Heart left ventricle (tissue), 16 donors: ENCODE data around the gene PRKG1. TPM values are rescaled to one million over a fixed set of nuclear protein-coding genes. Genes with fewer than 3 reads are reported as not detected.

ENCODE experiments used
- ATAC-seq, 4 donors: fragments of 200-7000 bp; cut with Tn5 transposase; one replicate each; pipeline ENCODE4 v1.9.1; 2020 to 2022; ENCODE audit warnings: moderate library complexity in 4 of 4, mild to moderate bottlenecking in 3 of 4, moderate number of reproducible peaks in 1 of 4
- DNase-seq, 5 donors: peaks; one replicate each; pipeline ENCODE4 v3.0.0-alpha.2; 2020
- H3K27ac ChIP-seq, 12 donors: fragments of 200-600 bp; sonication (generic) in 4 of 12; one replicate each; pipeline versions ENCODE4 v1.5.0 to v1.8.0; 2016 to 2022; ENCODE audit warnings: mild to moderate bottlenecking in 2 of 12
- H3K27me3 ChIP-seq, 9 donors: fragments of 200-600 bp; sonication (generic) in 2 of 9; one replicate each; pipeline versions ENCODE4 v1.5.1 to v1.8.0; 2016 to 2022; ENCODE audit warnings: mild to moderate bottlenecking in 3 of 9
- H3K36me3 ChIP-seq, 9 donors: fragments of 200-600 bp; sonication (generic) in 2 of 9; one replicate each; pipeline versions ENCODE4 v1.5.0 to v1.8.0; 2018 to 2022; ENCODE audit warnings: mild to moderate bottlenecking in 2 of 9
- H3K4me1 ChIP-seq, 12 donors: fragments of 200-600 bp; sonication (generic) in 4 of 12; one replicate each; pipeline versions ENCODE4 v1.5.0 to v1.8.0; 2016 to 2022; ENCODE audit warnings: mild to moderate bottlenecking in 3 of 12
- H3K4me3 ChIP-seq, 12 donors: fragments of 200-600 bp; sonication (generic) in 4 of 12; one replicate each; pipeline versions ENCODE4 v1.5.0 to v1.8.0; 2017 to 2022; ENCODE audit warnings: mild to moderate bottlenecking in 9 of 12, moderate library complexity in 4 of 12
- H3K9me3 ChIP-seq, 12 donors: fragments of 200-600 bp; sonication (generic) in 4 of 12; one replicate each; pipeline versions ENCODE4 v1.5.0 to v1.8.0; 2016 to 2022; ENCODE audit warnings: mild to moderate bottlenecking in 1 of 12
- CTCF ChIP-seq, 12 donors: fragments of 200-600 bp; sonication (generic) in 4 of 12; IDR thresholded peaks; one replicate each; pipeline versions ENCODE4 v1.5.0 to v1.8.0; 2018 to 2022; ENCODE audit warnings: antibody characterized with exemption in 12 of 12, mild to moderate bottlenecking in 5 of 12
- POLR2A ChIP-seq, 2 donors: fragments of 450-650 bp; IDR thresholded peaks; one replicate each; pipeline ENCODE4 v1.6.1; 2017; ENCODE audit warnings: antibody characterized with exemption in 2 of 2, mild to moderate bottlenecking in 2 of 2, moderate library complexity in 2 of 2
- WGBS, 4 donors: extraction: QIAGEN DNeasy Blood & Tissue Kit in 2 of 4; methylation state at CpG; one replicate each; pipeline versions ENCODE4 v1.1.5 to v1.1.7; 2013 to 2018; 5-methylcytosine and 5-hydroxymethylcytosine counted together
- intact Hi-C, 10 donors: fragments of 100-400 bp; cut with DNase I; formaldehyde crosslinking; loops; one replicate each; pipeline versions ENCODE4 v1.11.1 to v1.14.2; 2022
- polyA plus RNA-seq, 2 donors: library from polyadenylated mRNA; stranded (reverse); fragments of 200-250 nt; gene quantifications; one replicate each; pipeline ENCODE4 v1.2.3, GENCODE V29; 2013
- total RNA-seq, 9 donors: library from RNA; depleted of rRNA in 2 of 9; stranded (reverse); fragments of >200 nt in 2 of 9; fragmentation: NEBNext Ultra II Directional in 3 of 9; extraction: Animal tissue kit (Norgen Biotek cat#: 25700) in 3 of 9; gene quantifications; one replicate each; pipeline versions ENCODE4 v1.1.0 to v1.2.4, GENCODE V29; 2016 to 2023
- donor health status: ischemic (EF 13 %, LVEDD 7.1; RV severe dilation, severe dysfunction).
- donor health status: healthy with polysubstance abuse.
- donor health status: DM: no; HTN: yes; CAD: no.
- donor health status: DM: no; HTN: no; CAD: no.
- donor health status: ischemic (EF 25% LVEDD 6.9; RV normal size, moderate dysfunction).
- donor health status: ischemic (EF 25% LVEDD 5.7; RV mildly dilated, moderate dysfunction).
- donor health status: healthy.
- donor health status: DM: yes; HTN: yes; CAD: no.
- donor health status: ischemic (EF 35%, LVEDD 5.7; RV mildly dilated, moderate dysfunction).
- donor health status: nonischemic (EF 11% LVEDD 7.7; RV severe dilation, severe dysfunction).
- donor health status: DM: yes; HTN: yes; CAD: no.
- donor health status: PGD.
- donor health status: ischemic (EF 29% LVEDD 5.4; RV normal size, mild dysfunction).
- donor health status: nonischemic (EF 23%, LVEDD 6.1; RV moderate dilation, normal function).

The PRKG1 gene
- total and polyA plus RNA-seq, 11 donors = 5.5 to 37.3 (median 29.3) TPM

GRCh38 chr10:51367127-51367526 is 292.8 kb downstream of the PRKG1 start:
- Histone ChIP-seq H3K4me3 (peak overlapping the region in 7 of 12 donors; percentile 7 to 44 (median 15)), H3K4me1 (peaks cover 0 to 44% (median 11%) of the 10 kb centered on the region in 12 donors), H3K36me3 (no peaks in the 10 kb centered on the region), H3K9me3 (no peaks in the 10 kb centered on the region), H3K27me3 (no peaks in the 10 kb centered on the region), H3K27ac (peak overlapping the region in 9 of 12 donors; percentile 6 to 60 (median 25))
- 58 to 67% (median 63%) methylated on average over 4 of the region's 4 CpGs for whole genome bisulfite sequencing, 4 donors
- DNase-seq = no peak
- intact Hi-C loops = loop anchor here in 1 of 10 donors (5.0 to 10.0 kb wide), 2 partner anchors 122 to 275 kb away; no protein-coding TSS in a partner anchor
- TF ChIP-seq POLR2A (IDR thresholded peaks at IDR 0.05) (no peak), CTCF (IDR thresholded peaks at IDR 0.05) (no peak)
- ATAC-seq = peak in 1 of 4 donors; percentile 41

GRCh38 chr10:51367694-51368093 is 293.4 kb downstream of the PRKG1 start:
- intact Hi-C loops = loop anchor here in 1 of 10 donors (5.0 to 10.0 kb wide), 2 partner anchors 123 to 275 kb away; no protein-coding TSS in a partner anchor
- DNase-seq (no peak), ATAC-seq (no peak)
- peak overlapping the region in 7 of 12 donors; percentile 7 to 60 (median 25) for H3K27ac ChIP-seq
- WGBS, 4 donors = 81 to 88% (median 83%) methylated on average over 1 of the region's 1 CpG
- no peaks in the 10 kb centered on the region for H3K27me3 ChIP-seq
- H3K4me3 ChIP-seq = peak overlapping the region in 3 of 12 donors; percentile 22 to 44 (median 38)
- H3K9me3 ChIP-seq = no peaks in the 10 kb centered on the region
- H3K4me1 ChIP-seq = peaks cover 0 to 44% (median 11%) of the 10 kb centered on the region in 12 donors
- H3K36me3 ChIP-seq = no peaks in the 10 kb centered on the region
- TF ChIP-seq POLR2A (IDR thresholded peaks at IDR 0.05) = no peak
- TF ChIP-seq CTCF (IDR thresholded peaks at IDR 0.05) = no peak

DNA sequence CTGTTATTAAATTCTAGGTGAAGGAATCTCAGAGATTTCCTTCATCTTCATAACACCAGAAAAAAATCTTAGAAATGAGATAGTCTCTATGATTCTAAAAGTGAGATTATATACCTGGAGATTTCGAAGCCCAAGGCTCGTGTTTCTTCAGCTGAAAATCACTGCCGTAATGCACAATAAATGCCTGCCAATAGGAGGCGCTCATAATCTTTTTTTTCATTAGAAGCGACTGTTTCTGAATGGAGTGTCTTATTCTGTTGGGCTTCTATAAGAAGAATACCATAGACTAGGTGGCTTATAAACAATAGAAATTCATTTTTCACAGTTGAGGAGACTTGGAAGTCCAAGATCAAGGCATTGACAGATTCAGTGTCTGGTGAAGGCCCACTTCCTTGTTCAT is 294.7 kb downstream of the PRKG1 start:
- Histone ChIP-seq H3K27ac (no peak overlapping the region), H3K4me3 (no peak overlapping the region), H3K27me3 (no peaks in the 10 kb centered on the region), H3K9me3 (no peaks in the 10 kb centered on the region), H3K4me1 (peaks cover 0 to 43% (median 11%) of the 10 kb centered on the region in 12 donors), H3K36me3 (no peaks in the 10 kb centered on the region)
- intact Hi-C loops = loop anchor here in 1 of 10 donors (5.0 to 10.0 kb wide), 2 partner anchors 124 to 277 kb away; no protein-coding TSS in a partner anchor
- DNase-seq (no peak), ATAC-seq (no peak)
- WGBS, 4 donors = 81 to 87% (median 87%) methylated on average over 5 of the region's 5 CpGs
- TF ChIP-seq POLR2A (IDR thresholded peaks at IDR 0.05) = no peak
- TF ChIP-seq CTCF (IDR thresholded peaks at IDR 0.05) = peak in 1 of 12 donors; percentile 7

DNA sequence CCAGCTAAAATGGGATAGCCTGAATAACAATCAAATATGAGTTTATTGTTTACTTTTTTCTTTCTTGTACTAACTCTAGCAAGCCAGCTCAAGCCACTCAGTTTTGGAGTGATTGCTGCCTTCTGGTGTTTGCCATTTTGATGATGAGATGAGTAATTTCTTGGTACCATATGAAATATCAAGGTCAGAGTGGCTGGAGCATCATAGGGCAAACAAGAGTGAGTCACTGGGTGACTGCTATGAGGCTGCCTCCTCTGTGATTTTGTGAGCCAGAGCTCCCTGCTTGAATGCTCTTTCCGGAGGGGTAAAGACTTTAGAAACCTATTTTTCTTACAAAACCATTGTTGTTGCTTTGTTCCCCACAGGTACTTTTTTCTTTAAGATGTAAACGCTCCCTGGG is 295.6 kb downstream of the PRKG1 start:
- TF ChIP-seq CTCF (IDR thresholded peaks at IDR 0.05) = no peak
- no peak for TF ChIP-seq POLR2A (IDR thresholded peaks at IDR 0.05)
- intact Hi-C loops = loop anchor here in 2 of 10 donors (5.0 to 10.0 kb wide), 3 partner anchors 125 to 293 kb away; no protein-coding TSS in a partner anchor
- 78 to 90% (median 82%) methylated on average over 2 of the region's 2 CpGs for WGBS, 4 donors
- no peaks in the 10 kb centered on the region for H3K36me3 ChIP-seq
- no peak overlapping the region for H3K27ac ChIP-seq
- no peaks in the 10 kb centered on the region for H3K9me3 ChIP-seq
- ATAC-seq (peak in 2 of 4 donors; percentile 32 to 69), DNase-seq (no peak)
- H3K27me3 ChIP-seq = no peaks in the 10 kb centered on the region
- no peak overlapping the region for H3K4me3 ChIP-seq
- H3K4me1 ChIP-seq = peaks cover 0 to 33% (median 7%) of the 10 kb centered on the region in 12 donors
